Liver (tissue), 9 donors: Measurements from ENCODE around the gene KLF13. TPM values are rescaled to one million over a fixed set of nuclear protein-coding genes. Genes with fewer than 3 reads are reported as not detected.
A peak's percentile ranks its signal among the peaks of the same experiment; 100 is the strongest.

ENCODE experiments used
- DNase-seq: peaks from one replicate; pipeline ENCODE4 v3.0.0-alpha.2; 2017; ENCODE audit warnings: low spot score
- H3K27ac ChIP-seq, 2 donors: one replicate each; pipeline ENCODE4 v1.7.0; 2013; ENCODE audit warnings: inconsistent platforms in 2 of 2, low read length in 2 of 2, control low read depth in 1 of 2, low read depth in 1 of 2, mild to moderate bottlenecking in 1 of 2
- H3K27me3 ChIP-seq, 4 donors: one replicate each; pipeline versions ENCODE4 v1.6.1 to v1.7.0; 2013; ENCODE audit warnings: low read length in 3 of 4, inconsistent platforms in 1 of 4, mild to moderate bottlenecking in 1 of 4, moderate library complexity in 1 of 4; ENCODE audit not compliant: control insufficient read depth in 4 of 4, insufficient read depth in 4 of 4
- H3K36me3 ChIP-seq, 4 donors: one replicate each; pipeline versions ENCODE4 v1.6.1 to v1.7.0; 2013; ENCODE audit warnings: low read length in 3 of 4, mild to moderate bottlenecking in 3 of 4, low read depth in 1 of 4, moderate library complexity in 1 of 4; ENCODE audit not compliant: control insufficient read depth in 4 of 4, insufficient read depth in 3 of 4
- H3K4me1 ChIP-seq, 4 donors: one replicate each; pipeline versions ENCODE4 v1.6.1 to v1.7.0; 2013; ENCODE audit warnings: low read length in 3 of 4, mild to moderate bottlenecking in 3 of 4, moderate library complexity in 1 of 4; ENCODE audit not compliant: control insufficient read depth in 4 of 4, insufficient read depth in 4 of 4
- H3K4me3 ChIP-seq, 3 donors: one replicate each; pipeline versions ENCODE4 v1.6.1 to v1.7.0; 2013; ENCODE audit warnings: low read length in 3 of 3, control low read depth in 1 of 3, low read depth in 1 of 3, mild to moderate bottlenecking in 1 of 3
- H3K9ac ChIP-seq, 2 donors: one replicate each; pipeline ENCODE4 v1.7.0; 2013; ENCODE audit warnings: low read length in 2 of 2, mild to moderate bottlenecking in 2 of 2, moderate library complexity in 2 of 2, control low read depth in 1 of 2, low read depth in 1 of 2
- H3K9me3 ChIP-seq, 4 donors: one replicate each; pipeline versions ENCODE4 v1.6.1 to v1.7.0; 2013; ENCODE audit warnings: low read length in 3 of 4; ENCODE audit not compliant: control insufficient read depth in 4 of 4
- EGR1 ChIP-seq, 2 donors: IDR thresholded peaks; 2 replicates each; pipeline ENCODE4 v1.6.1; 2016 to 2018; ENCODE audit warnings: antibody characterized with exemption in 2 of 2, low read depth in 2 of 2
- FOXA1 ChIP-seq: IDR thresholded peaks from 2 replicates; pipeline ENCODE4 v1.6.1; 2016; ENCODE audit warnings: antibody characterized with exemption
- FOXA2 ChIP-seq: IDR thresholded peaks from 2 replicates; pipeline ENCODE4 v1.6.1; 2016; ENCODE audit warnings: antibody characterized with exemption
- GABPA ChIP-seq, 2 donors: IDR thresholded peaks in 1 of 2; conservative IDR thresholded peaks in 1 of 2; 2 replicates each; pipeline ENCODE4 v1.6.1; 2016; ENCODE audit warnings: antibody characterized with exemption in 2 of 2, mild to moderate bottlenecking in 1 of 2, moderate library complexity in 1 of 2
- HNF4A ChIP-seq, 2 donors: conservative IDR thresholded peaks; 2 replicates each; pipeline ENCODE4 v1.6.1; 2016; ENCODE audit warnings: antibody characterized with exemption in 2 of 2, mild to moderate bottlenecking in 2 of 2
- HNF4G ChIP-seq: IDR thresholded peaks from 2 replicates; pipeline ENCODE4 v1.6.1; 2016; ENCODE audit warnings: antibody characterized with exemption
- JUND ChIP-seq, 2 donors: IDR thresholded peaks; 2 replicates each; pipeline ENCODE4 v1.6.1; 2016; ENCODE audit warnings: antibody characterized with exemption in 2 of 2
- NR2F2 ChIP-seq: IDR thresholded peaks from 2 replicates; pipeline ENCODE4 v1.6.1; 2016; ENCODE audit warnings: antibody characterized with exemption
- RAD21 ChIP-seq, 2 donors: IDR thresholded peaks; 2 replicates each; pipeline ENCODE4 v1.6.1; 2016; ENCODE audit warnings: antibody characterized with exemption in 2 of 2, mild to moderate bottlenecking in 2 of 2
- RXRA ChIP-seq, 2 donors: IDR thresholded peaks; 2 replicates each; pipeline ENCODE4 v1.6.1; 2017 to 2018; ENCODE audit warnings: antibody characterized with exemption in 2 of 2, mild to moderate bottlenecking in 1 of 2
- SP1 ChIP-seq: IDR thresholded peaks from 2 replicates; pipeline ENCODE4 v1.6.1; 2018; ENCODE audit warnings: antibody characterized with exemption, mild to moderate bottlenecking
- TAF1 ChIP-seq: conservative IDR thresholded peaks from 2 replicates; pipeline ENCODE4 v1.6.1; 2016; ENCODE audit warnings: antibody characterized with exemption, mild to moderate bottlenecking
- YY1 ChIP-seq: IDR thresholded peaks from 2 replicates; pipeline ENCODE4 v1.6.1; 2016; ENCODE audit warnings: antibody characterized with exemption, mild to moderate bottlenecking
- WGBS: extraction: QIAGEN DNeasy Blood & Tissue Kit; methylation state at CpG from one replicate; pipeline ENCODE4 v1.1.7; 2013; 5-methylcytosine and 5-hydroxymethylcytosine counted together
- polyA plus RNA-seq, 2 donors: library from polyadenylated mRNA; stranded (reverse) in 1 of 2; unstranded in 1 of 2; fragments of 200-250 nt in 1 of 2; fragments of >200 nt in 1 of 2; fragmentation: Nextera tagmentation in 1 of 2; extraction: Ambion mirVana in 1 of 2; gene quantifications; one replicate each; pipeline versions ENCODE4 v1.2.1 to v1.2.3, GENCODE V29; 2013 to 2015
- total RNA-seq, 2 donors: library from RNA; depleted of rRNA; stranded (reverse); fragments of >200 nt; gene quantifications; one replicate each; pipeline ENCODE4 v1.2.3, GENCODE V29; 2014
- TF ChIP-seq, protein P1 (sequence below): IDR thresholded peaks from 2 replicates; pipeline ENCODE4 v1.6.1; 2016; ENCODE audit warnings: antibody characterized with exemption
- TF ChIP-seq, protein P2 (sequence below): IDR thresholded peaks from 2 replicates; pipeline ENCODE4 v1.6.1; 2016; ENCODE audit warnings: antibody characterized with exemption, mild to moderate bottlenecking
- TF ChIP-seq, protein P3 (sequence below): fragments of 150-350 bp; IDR thresholded peaks from 2 replicates; pipeline ENCODE4 v1.5.1; 2017; ENCODE audit warnings: improper control_type of control experiment, low read depth, low read length; ENCODE audit not compliant: missing input control
- TF ChIP-seq, protein P4 (sequence below): IDR thresholded peaks from 2 replicates; pipeline ENCODE4 v1.6.1; 2016; ENCODE audit warnings: antibody characterized with exemption
- donor health status: healthy.
- donor health status: healthy.
- donor health status: healthy.
- donor health status: healthy.
- donor health status: healthy.

Gene KLF13
- total and polyA plus RNA-seq, 4 donors: 17.4 to 77.1 (median 57.5) TPM

DNA sequence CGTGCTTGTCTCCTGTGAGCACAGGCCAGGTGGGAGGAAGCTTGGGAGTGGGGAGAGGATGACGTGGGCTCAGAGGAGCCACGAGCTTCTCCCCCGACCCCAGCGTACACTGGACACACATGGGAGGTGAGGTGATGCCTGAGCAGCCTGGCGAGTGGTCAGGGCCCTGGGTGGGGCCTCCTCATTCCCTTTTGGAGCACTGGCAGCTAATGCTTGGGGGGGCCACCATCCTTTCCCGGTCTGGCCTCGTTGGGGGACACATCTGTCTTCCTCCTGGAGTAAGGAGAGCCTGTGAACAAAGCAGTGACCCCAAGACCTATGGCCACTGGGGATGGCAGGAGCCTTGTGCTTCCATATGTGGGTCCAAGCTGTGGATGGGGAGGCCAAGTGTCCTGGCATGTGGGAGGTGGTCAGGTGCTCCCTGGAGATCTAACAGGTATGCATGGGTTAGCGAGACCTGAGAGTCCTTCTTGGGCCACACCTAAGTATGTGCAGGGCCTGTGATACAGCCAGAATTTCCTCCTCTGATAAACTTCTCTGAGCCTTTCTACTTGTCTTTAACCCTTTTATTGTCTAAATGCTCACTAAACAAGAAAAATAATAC, 9.5 kb downstream of the KLF13 start:
- H3K4me1 ChIP-seq: peaks cover 38 to 84% (median 78%) of the 10 kb centered on the region in 4 donors
- WGBS: 57% methylated on average over 9 of the region's 9 CpGs
- H3K9me3 ChIP-seq: no peaks in the 10 kb centered on the region
- H3K27ac ChIP-seq: peak overlapping the region; percentile 57 to 67
- no peaks in the 10 kb centered on the region for H3K36me3 ChIP-seq
- DNase-seq: no peak
- H3K9ac ChIP-seq: peak overlapping the region in 1 of 2 donors; percentile 57
- H3K4me3 ChIP-seq: no peak overlapping the region
- TF ChIP-seq, protein P1, sequence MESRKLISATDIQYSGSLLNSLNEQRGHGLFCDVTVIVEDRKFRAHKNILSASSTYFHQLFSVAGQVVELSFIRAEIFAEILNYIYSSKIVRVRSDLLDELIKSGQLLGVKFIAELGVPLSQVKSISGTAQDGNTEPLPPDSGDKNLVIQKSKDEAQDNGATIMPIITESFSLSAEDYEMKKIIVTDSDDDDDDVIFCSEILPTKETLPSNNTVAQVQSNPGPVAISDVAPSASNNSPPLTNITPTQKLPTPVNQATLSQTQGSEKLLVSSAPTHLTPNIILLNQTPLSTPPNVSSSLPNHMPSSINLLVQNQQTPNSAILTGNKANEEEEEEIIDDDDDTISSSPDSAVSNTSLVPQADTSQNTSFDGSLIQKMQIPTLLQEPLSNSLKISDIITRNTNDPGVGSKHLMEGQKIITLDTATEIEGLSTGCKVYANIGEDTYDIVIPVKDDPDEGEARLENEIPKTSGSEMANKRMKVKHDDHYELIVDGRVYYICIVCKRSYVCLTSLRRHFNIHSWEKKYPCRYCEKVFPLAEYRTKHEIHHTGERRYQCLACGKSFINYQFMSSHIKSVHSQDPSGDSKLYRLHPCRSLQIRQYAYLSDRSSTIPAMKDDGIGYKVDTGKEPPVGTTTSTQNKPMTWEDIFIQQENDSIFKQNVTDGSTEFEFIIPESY: no peak
- TF ChIP-seq HNF4G (no peak), EGR1 (IDR thresholded peaks at IDR 0.05; ENCODE audit: low read depth in 2 of 2) (no peak), FOXA1 (no peak), TAF1 (no peak), NR2F2 (no peak), HNF4A (conservative IDR thresholded peaks at IDR 0.05) (no peak), GABPA (IDR thresholded peaks at IDR 0.05 in 1 of 2, conservative IDR thresholded peaks at IDR 0.05 in 1 of 2) (no peak), YY1 (no peak), RAD21 (IDR thresholded peaks at IDR 0.05) (no peak), FOXA2 (no peak)
- TF ChIP-seq, protein P2, sequence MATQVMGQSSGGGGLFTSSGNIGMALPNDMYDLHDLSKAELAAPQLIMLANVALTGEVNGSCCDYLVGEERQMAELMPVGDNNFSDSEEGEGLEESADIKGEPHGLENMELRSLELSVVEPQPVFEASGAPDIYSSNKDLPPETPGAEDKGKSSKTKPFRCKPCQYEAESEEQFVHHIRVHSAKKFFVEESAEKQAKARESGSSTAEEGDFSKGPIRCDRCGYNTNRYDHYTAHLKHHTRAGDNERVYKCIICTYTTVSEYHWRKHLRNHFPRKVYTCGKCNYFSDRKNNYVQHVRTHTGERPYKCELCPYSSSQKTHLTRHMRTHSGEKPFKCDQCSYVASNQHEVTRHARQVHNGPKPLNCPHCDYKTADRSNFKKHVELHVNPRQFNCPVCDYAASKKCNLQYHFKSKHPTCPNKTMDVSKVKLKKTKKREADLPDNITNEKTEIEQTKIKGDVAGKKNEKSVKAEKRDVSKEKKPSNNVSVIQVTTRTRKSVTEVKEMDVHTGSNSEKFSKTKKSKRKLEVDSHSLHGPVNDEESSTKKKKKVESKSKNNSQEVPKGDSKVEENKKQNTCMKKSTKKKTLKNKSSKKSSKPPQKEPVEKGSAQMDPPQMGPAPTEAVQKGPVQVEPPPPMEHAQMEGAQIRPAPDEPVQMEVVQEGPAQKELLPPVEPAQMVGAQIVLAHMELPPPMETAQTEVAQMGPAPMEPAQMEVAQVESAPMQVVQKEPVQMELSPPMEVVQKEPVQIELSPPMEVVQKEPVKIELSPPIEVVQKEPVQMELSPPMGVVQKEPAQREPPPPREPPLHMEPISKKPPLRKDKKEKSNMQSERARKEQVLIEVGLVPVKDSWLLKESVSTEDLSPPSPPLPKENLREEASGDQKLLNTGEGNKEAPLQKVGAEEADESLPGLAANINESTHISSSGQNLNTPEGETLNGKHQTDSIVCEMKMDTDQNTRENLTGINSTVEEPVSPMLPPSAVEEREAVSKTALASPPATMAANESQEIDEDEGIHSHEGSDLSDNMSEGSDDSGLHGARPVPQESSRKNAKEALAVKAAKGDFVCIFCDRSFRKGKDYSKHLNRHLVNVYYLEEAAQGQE: no peak
- TF ChIP-seq, protein P3, sequence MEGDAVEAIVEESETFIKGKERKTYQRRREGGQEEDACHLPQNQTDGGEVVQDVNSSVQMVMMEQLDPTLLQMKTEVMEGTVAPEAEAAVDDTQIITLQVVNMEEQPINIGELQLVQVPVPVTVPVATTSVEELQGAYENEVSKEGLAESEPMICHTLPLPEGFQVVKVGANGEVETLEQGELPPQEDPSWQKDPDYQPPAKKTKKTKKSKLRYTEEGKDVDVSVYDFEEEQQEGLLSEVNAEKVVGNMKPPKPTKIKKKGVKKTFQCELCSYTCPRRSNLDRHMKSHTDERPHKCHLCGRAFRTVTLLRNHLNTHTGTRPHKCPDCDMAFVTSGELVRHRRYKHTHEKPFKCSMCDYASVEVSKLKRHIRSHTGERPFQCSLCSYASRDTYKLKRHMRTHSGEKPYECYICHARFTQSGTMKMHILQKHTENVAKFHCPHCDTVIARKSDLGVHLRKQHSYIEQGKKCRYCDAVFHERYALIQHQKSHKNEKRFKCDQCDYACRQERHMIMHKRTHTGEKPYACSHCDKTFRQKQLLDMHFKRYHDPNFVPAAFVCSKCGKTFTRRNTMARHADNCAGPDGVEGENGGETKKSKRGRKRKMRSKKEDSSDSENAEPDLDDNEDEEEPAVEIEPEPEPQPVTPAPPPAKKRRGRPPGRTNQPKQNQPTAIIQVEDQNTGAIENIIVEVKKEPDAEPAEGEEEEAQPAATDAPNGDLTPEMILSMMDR: no peak
- TF ChIP-seq, protein P4, sequence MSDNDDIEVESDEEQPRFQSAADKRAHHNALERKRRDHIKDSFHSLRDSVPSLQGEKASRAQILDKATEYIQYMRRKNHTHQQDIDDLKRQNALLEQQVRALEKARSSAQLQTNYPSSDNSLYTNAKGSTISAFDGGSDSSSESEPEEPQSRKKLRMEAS: no peak
- H3K27me3 ChIP-seq: no peaks in the 10 kb centered on the region

DNA sequence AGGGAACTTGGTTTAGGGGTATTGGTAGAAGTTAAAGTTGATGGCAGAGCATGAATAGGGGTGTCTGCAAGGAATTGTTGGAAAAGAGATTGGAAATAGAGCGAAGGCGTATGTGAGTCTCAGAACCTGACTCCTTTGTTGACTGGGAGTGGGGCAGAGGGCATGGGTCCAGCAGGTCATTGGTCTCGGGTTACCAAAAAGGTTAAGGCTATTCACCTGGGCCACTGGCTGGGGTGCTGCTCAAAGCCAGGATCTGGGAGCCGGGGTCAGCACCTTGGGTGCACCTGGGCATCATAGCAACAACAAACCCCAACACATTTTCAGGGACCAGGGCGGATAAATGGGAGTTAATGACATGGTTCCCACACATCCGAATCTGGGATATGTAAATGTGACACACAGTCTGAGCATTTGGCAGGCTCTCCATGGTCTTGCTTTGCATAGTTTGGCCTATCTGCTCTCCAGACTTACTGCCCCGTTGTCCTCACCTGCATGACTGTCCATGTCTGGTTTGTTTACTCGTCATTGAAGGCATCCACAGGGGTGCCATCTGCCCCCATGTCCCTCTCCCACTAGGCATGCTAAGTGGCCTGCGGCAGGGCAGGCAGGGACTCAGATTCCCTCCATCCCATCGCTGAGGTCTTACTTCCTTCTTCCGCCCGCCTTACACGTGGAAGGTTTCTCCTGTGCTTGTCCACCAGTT, 10.1 kb downstream of the KLF13 start:
- Histone ChIP-seq H3K27ac (peak overlapping the region; percentile 57 to 67), H3K9ac (peak overlapping the region in 1 of 2 donors; percentile 57), H3K9me3 (no peaks in the 10 kb centered on the region), H3K27me3 (no peaks in the 10 kb centered on the region), H3K4me3 (no peak overlapping the region), H3K36me3 (no peaks in the 10 kb centered on the region), H3K4me1 (peaks cover 36 to 79% (median 74%) of the 10 kb centered on the region in 4 donors)
- WGBS: 49% methylated on average over 13 of the region's 13 CpGs
- no peak for DNase-seq
- peak; percentile 21 for TF ChIP-seq YY1
- peak; percentile 51 for TF ChIP-seq FOXA1
- peak; percentile 36 for TF ChIP-seq FOXA2
- TF ChIP-seq NR2F2: peak; percentile 67
- TF ChIP-seq RAD21 (IDR thresholded peaks at IDR 0.05): peak in 1 of 2 donors; percentile 11
- TF ChIP-seq HNF4A (conservative IDR thresholded peaks at IDR 0.05): peak; percentile 82 to 86
- peak; percentile 85 for TF ChIP-seq SP1
- TF ChIP-seq JUND (IDR thresholded peaks at IDR 0.05): peak in 1 of 2 donors; percentile 35
- TF ChIP-seq, protein P4: peak; percentile 25
- peak; percentile 53 for TF ChIP-seq HNF4G
- peak; percentile 98 to 99 for TF ChIP-seq RXRA (IDR thresholded peaks at IDR 0.05)
- TF ChIP-seq, protein P2: no peak
